KOPT-K1 (cell line): Measurements from ENCODE around the gene STX8.
"Not testable (repeated sequence)": the region's sequence is repeated elsewhere in the genome, so short reads cannot be mapped to it uniquely, and the experiment has no call there.

ENCODE experiments used
- H3K27ac ChIP-seq: fragments of 200-600 bp; sonication (generic); 2 replicates; pipeline ENCODE4 v1.5.1; 2016; ENCODE audit warnings: antibody characterized with exemption, mild to moderate bottlenecking, low read depth, low read length; ENCODE audit not compliant: poor library complexity, severe bottlenecking
- H3K36me3 ChIP-seq: fragments of 200-600 bp; sonication (generic); 2 replicates; pipeline ENCODE4 v1.5.1; 2017; ENCODE audit warnings: antibody characterized with exemption, mild to moderate bottlenecking, low read length, moderate library complexity; ENCODE audit not compliant: insufficient read depth
- H3K9me3 ChIP-seq: fragments of 200-600 bp; sonication (generic); 2 replicates; pipeline ENCODE4 v1.5.1; 2017; ENCODE audit warnings: antibody characterized with exemption, low read length, mild to moderate bottlenecking; ENCODE audit not compliant: insufficient read depth, poor library complexity, severe bottlenecking

STX8 gene

DNA sequence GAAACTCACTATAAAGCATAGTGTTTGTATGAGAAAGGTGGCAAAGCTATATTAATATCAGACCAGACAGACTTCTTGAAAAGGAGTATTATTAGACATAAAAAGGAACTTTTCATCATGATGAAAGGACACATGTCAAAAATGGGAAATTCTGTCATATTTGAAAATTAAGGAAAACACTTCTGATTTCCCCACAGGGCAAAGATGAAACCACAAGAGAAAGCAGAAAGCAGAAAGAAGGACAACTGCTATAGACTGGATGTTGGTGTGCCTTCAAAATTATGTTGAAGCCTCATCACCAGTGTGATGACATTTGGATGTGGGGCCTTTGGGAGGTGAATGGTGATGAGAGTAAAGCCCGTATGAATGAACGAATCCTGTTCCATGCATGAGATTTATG is 193.0 kb downstream of the STX8 start:
- H3K27ac ChIP-seq: no peak overlapping the region
- H3K9me3 ChIP-seq: no peaks in the 10 kb centered on the region
- H3K36me3 ChIP-seq: no peaks in the 10 kb centered on the region

DNA sequence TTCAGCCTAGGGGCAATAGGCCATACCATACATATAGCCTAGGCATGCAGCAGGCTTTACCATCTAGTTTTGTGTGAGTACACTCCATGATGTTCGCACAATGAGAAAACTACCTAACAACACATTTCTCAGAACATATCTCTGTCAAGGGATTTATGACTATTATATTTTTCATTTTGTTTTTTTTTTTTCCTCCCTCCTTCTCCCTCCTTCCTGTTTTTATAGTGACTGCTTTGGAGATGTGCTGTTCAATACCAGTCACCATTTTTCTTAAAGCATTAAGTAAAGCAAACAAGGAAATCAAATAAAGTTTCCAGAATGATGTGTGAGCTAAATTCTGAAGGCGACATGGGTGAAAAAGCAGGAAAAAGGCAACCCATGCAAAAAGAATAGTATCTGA is 194.6 kb downstream of the STX8 start:
- H3K9me3 ChIP-seq: peaks cover 9% of the 10 kb centered on the region
- no peak overlapping the region for H3K27ac ChIP-seq
- no peaks in the 10 kb centered on the region; the same call in 1 of the 2 replicates for H3K36me3 ChIP-seq

DNA sequence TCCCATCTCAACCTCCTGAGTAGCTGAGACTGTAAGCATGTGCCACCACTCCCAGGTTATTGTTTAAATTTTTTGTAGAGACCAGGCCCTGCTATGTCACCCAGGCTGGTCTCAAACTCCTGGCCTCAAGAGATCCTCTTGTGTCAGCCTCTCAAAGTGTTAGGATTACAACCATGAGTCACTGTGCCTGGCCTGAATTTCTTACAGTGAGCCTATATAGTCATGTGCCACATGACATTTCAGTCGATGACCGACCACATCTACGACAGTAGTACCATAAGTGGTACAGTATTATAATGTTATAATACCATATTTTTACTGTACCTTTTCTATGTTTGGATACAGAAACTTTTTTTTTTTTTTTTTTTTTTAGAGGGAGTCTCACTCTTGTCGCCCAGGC is 195.3 kb downstream of the STX8 start:
- H3K36me3 ChIP-seq: no peaks in the 10 kb centered on the region; the same call in 1 of the 2 replicates
- peaks cover 10% of the 10 kb centered on the region for H3K9me3 ChIP-seq
- no peak overlapping the region for H3K27ac ChIP-seq

GRCh38 chr17:9376177-9376576 is 199.4 kb downstream of the STX8 start:
- not testable (repeated sequence) for H3K27ac ChIP-seq, H3K36me3 ChIP-seq
- H3K9me3 ChIP-seq: peaks cover 10% of the 10 kb centered on the region

DNA sequence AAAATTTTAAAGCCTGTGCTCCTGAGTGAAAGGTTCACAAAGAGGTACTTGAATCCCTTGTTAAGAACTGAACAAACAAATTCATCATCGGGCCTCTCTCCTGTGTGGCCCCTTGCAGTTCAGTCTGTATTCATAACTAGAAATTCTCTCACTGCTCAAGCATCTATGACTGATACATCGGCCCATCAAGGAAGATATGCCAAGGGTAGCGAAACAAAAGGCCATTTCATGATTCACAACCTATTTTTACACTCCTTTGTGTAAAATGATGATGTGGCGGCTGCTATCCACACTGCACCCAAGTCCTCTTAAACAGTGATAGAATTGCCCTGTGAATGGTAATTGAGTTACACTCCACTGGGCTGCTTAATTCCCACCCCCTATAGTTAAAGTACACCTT is 204.6 kb downstream of the STX8 start:
- no peak overlapping the region for H3K27ac ChIP-seq
- no peaks in the 10 kb centered on the region for H3K36me3 ChIP-seq
- H3K9me3 ChIP-seq: peaks cover under 1% of the 10 kb centered on the region

DNA sequence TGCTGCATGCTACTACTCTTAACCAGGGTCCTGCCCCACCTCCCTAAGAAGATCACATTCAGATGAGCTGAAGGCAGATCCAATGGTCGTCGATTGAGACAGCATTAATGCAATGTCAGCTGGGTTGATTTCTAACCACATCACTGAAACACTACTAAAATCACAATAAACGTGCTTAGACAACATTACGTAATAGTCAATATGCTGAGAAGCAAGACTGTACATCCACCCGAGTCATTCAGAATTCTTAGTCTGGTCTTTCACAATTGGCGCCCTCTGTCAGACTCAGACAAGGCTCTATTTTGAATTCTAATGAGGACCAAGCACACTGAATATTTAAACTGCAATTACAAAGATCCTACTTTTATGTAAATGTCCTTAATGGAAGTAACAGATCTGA is 205.2 kb downstream of the STX8 start:
- Histone ChIP-seq H3K36me3 (no peaks in the 10 kb centered on the region), H3K9me3 (no peaks in the 10 kb centered on the region), H3K27ac (no peak overlapping the region)

- Histone ChIP-seq H3K27ac (no peak overlapping the region), H3K36me3 (no peaks in the 10 kb centered on the region), H3K9me3 (no peaks in the 10 kb centered on the region)
Observed at GRCh38 chr17:9368631-9369030, 207.0 kb downstream of the STX8 start.

- Histone ChIP-seq H3K9me3 (no peaks in the 10 kb centered on the region), H3K27ac (no peak overlapping the region), H3K36me3 (no peaks in the 10 kb centered on the region)
Observed at GRCh38 chr17:9367156-9367555, 208.5 kb downstream of the STX8 start.

DNA sequence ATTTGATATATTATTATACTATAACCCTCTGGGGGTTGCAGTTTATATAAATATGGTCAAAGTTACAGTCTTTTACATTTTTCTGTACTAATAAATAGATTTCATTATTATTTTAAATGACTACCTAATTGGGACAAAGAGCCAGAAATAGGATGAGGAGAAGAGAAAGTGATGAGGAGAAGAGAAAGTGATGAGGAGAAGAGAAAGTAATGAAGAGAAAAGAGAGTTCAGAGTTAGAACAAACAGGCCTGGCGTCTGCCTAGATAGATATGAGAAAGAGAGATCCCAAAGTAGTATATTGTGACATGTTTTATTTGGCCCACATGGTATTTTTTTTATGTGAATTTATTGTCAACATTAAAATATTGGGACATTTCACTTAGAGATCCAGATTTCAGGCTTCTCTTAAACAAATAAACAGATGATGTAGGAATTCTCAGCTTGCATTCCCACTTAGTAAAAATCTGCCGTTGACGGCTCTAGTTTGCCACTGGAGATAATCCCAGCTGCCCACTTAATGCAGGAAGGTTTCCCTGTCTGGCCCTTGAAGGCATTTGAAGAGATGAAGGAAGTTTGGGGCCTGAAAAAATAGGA is 210.7 kb downstream of the STX8 start:
- H3K36me3 ChIP-seq: no peaks in the 10 kb centered on the region
- no peak overlapping the region for H3K27ac ChIP-seq

GRCh38 chr17:9363440-9364350 is 211.9 kb downstream of the STX8 start:
- Histone ChIP-seq H3K27ac (no peak overlapping the region), H3K36me3 (no peaks in the 10 kb centered on the region), H3K9me3 (no peaks in the 10 kb centered on the region)

More for the DNA sequence above, 210.7 kb downstream of the STX8 start:
- no peaks in the 10 kb centered on the region for H3K9me3 ChIP-seq

DNA sequence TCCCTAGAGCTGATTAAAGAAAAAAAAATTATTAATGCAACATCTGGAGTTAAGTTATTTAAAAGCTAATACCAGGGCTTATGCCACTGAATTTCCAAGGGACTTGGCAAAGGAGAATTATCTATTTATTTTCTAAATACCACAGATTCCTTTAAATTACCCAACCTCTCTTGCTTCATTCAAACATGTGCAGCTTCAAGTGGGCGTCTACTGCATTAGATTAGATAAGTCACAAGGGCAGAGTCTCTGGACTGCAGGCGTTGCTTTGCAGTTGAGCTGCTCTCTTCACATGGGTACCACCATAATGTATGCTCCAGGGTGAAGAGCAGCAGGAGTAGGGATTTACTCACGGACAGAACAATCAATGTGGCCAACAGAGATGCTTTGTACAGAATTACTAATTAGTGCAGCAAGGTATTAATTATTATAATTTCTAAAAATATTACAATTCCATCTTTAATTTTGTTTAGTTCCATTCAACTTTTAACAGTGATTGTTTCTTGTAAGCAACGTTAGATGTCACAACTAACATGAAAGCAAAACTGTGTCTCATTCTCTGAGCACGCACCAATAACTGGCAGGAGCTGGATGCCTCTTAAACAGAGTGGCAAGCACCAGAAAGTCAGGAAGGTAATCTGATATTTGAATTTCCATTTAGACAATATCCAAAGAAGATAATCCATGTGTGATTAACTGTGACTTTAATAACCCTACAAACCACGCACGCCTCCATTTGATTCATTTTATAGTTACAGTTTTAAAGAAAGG is 214.2 kb downstream of the STX8 start:
- no peak overlapping the region for H3K27ac ChIP-seq
- H3K9me3 ChIP-seq: no peaks in the 10 kb centered on the region

GRCh38 chr17:9360677-9361081 is 214.9 kb downstream of the STX8 start:
- no peaks in the 10 kb centered on the region for H3K36me3 ChIP-seq
- H3K27ac ChIP-seq: no peak overlapping the region
- no peaks in the 10 kb centered on the region for H3K9me3 ChIP-seq

More for the DNA sequence above, 214.2 kb downstream of the STX8 start:
- H3K36me3 ChIP-seq: no peaks in the 10 kb centered on the region

DNA sequence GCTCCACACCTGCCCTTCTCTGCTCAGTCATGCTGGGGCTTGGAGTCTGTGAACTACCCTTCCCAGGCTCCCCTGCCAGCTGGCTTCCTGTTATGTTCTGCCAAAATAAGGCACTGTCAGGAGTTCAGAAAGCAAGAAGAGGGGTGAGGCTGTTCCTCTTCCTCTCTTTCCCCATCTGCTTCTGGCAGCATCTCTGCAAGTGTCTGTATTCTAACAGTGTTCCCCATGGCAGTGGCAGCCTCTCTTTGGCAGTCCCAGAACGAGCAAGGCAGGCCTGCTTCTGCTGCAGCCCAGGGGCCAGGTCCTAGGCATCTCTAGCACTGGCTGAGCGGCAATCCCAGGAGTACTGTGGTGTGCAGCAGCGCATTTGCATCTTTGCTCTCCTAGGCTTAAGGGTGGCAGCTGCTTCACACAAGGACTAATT is 219.1 kb downstream of the STX8 start:
- Histone ChIP-seq H3K36me3 (no peaks in the 10 kb centered on the region), H3K27ac (no peak overlapping the region), H3K9me3 (no peaks in the 10 kb centered on the region)

- H3K9me3 ChIP-seq: no peaks in the 10 kb centered on the region
- no peak overlapping the region for H3K27ac ChIP-seq
- H3K36me3 ChIP-seq: no peaks in the 10 kb centered on the region
Observed at GRCh38 chr17:9355846-9356245, 219.8 kb downstream of the STX8 start.

GRCh38 chr17:9355231-9355630 is 220.4 kb downstream of the STX8 start:
- not testable (repeated sequence) for H3K36me3 ChIP-seq, H3K9me3 ChIP-seq, H3K27ac ChIP-seq
